GDM1 (cell line): ENCODE measurements around the gene NARF.
"Not testable (repeated sequence)": the region's sequence is repeated elsewhere in the genome, so short reads cannot be mapped to it uniquely, and the experiment has no call there.

Source experiments
- DNase-seq: peaks from one replicate; lab custom pipeline; 2025; lab: John Stamatoyannopoulos, UW

NARF gene

DNA sequence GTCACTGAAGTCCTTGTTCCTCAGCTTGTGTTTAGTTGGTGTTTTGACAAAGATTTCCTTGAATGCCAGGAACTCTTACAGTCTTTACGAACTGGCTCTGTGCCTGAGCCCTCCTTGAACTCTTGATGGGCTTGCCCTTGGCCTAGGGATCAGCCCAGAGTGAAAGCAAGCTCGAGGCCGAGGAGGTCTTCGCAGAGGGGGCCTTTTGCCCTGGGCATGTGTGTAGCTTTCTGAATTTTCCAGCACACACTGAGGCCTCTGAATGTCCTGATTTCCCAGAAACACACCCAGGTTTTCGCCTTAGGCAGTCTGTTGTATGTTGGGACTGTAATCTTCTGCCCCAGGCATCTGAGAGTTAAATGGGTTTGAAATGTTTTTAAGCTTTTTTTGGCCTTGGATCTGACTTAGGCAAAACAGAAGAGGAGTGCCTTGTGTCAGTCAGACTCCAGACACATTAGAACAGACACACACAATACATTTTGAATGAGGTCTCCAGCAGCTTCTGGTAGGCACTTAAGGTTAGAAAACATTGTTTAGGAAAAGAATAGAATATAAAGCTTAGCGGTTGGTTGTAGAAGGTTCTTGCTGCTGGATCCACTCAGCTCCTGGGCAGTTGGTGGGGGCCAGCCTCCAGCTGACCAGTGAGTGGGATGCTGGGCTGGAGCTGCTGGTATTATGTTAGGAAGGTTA is 78.1 kb downstream of the NARF start:
- no peak for DNase-seq

- not testable (repeated sequence) for DNase-seq
Observed at GRCh38 chr17:82537228-82537627, 78.7 kb downstream of the NARF start.

DNA sequence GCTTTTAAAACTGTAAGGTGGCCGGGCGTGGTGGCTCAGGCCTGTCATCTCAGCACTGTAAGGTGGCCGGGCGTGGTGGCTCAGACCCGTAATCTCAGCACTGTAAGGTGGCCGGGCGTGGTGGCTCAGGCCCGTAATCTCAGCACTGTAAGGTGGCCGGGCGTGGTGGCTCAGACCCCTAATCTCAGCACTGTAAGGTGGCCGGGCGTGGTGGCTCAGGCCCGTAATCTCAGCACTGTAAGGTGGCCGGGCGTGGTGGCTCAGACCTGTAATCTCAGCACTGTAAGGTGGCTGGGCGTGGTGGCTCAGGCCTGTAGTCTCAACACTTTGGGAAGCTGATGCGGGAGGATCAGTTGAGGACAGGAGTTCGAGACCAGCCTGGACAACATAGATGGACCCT is 80.5 kb downstream of the NARF start:
- DNase-seq = not testable (repeated sequence)
